Measurements from ENCODE around the gene EDRF1.

Gene EDRF1

GRCh38 chr10:125772112-125772863 is 52.8 kb downstream of the EDRF1 start:
- DNase-seq (ENCODE audit: low read depth, low spot score) = no peak
- H3K4me3 ChIP-seq (ENCODE audit: low read depth, low read length) = no peak overlapping the region
- no peak for TF ChIP-seq CTCF (IDR thresholded peaks at IDR 0.05; ENCODE audit: low read depth, low read length)
- in situ Hi-C loops (cut with HindIII; ENCODE audit: low sequenced_read_pairs) = no loop called here

GRCh38 chr10:125772864-125773180 is 53.3 kb downstream of the EDRF1 start:
- DNase-seq (ENCODE audit: low read depth, low spot score) = no peak
- TF ChIP-seq CTCF (IDR thresholded peaks at IDR 0.05; ENCODE audit: low read depth, low read length) = no peak
- in situ Hi-C loops (cut with HindIII; ENCODE audit: low sequenced_read_pairs) = no loop called here
- H3K4me3 ChIP-seq (ENCODE audit: low read depth, low read length) = no peak overlapping the region

- in situ Hi-C loops (cut with HindIII; ENCODE audit: low sequenced_read_pairs) = no loop called here
- no peak overlapping the region for H3K4me3 ChIP-seq (ENCODE audit: low read depth, low read length)
- no peak for TF ChIP-seq CTCF (IDR thresholded peaks at IDR 0.05; ENCODE audit: low read depth, low read length)
- no peak for DNase-seq (ENCODE audit: low read depth, low spot score)
Measured at GRCh38 chr10:125773687-125774543, 54.4 kb downstream of the EDRF1 start.

GRCh38 chr10:125774581-125775191 is 55.2 kb downstream of the EDRF1 start:
- TF ChIP-seq CTCF (IDR thresholded peaks at IDR 0.05; ENCODE audit: low read depth, low read length) = no peak

GRCh38 chr10:125775491-125776106 is 56.1 kb downstream of the EDRF1 start, which contains the start of gene MMP21:
Gene MMP21, minus strand, starts transcription at chr10:125775821. Its CDS starts 0 bp downstream, at chr10:125775821.
- in situ Hi-C loops (cut with HindIII; ENCODE audit: low sequenced_read_pairs) = no loop called here
- no peak within 1 kb of the TSS for H3K4me3 ChIP-seq (ENCODE audit: low read depth, low read length)
- TF ChIP-seq CTCF (IDR thresholded peaks at IDR 0.05; ENCODE audit: low read depth, low read length) = no peak
- no peak for DNase-seq (ENCODE audit: low read depth, low spot score)

More at GRCh38 chr10:125774581-125775191, 55.2 kb downstream of the EDRF1 start:
- no peak overlapping the region for H3K4me3 ChIP-seq (ENCODE audit: low read depth, low read length)
- in situ Hi-C loops (cut with HindIII; ENCODE audit: low sequenced_read_pairs) = no loop called here
- no peak for DNase-seq (ENCODE audit: low read depth, low spot score)

GRCh38 chr10:125777806-125778205 is 58.3 kb downstream of the EDRF1 start:
- no peak for DNase-seq (ENCODE audit: low read depth, low spot score)
- H3K4me3 ChIP-seq (ENCODE audit: low read depth, low read length) = no peak overlapping the region
- in situ Hi-C loops (cut with HindIII; ENCODE audit: low sequenced_read_pairs) = no loop called here
- no peak for TF ChIP-seq CTCF (IDR thresholded peaks at IDR 0.05; ENCODE audit: low read depth, low read length)

Measured in astrocyte of the spinal cord (primary cell).